DMS53 treated with DMSO at 0.1 percent for 48 hours (cell line): ENCODE measurements around the gene RO60.

Source experiments
- DNase-seq: peaks from one replicate; lab custom pipeline; 2025; ENCODE audit not compliant: unreplicated experiment; lab: John Stamatoyannopoulos, UW

Gene RO60

DNA sequence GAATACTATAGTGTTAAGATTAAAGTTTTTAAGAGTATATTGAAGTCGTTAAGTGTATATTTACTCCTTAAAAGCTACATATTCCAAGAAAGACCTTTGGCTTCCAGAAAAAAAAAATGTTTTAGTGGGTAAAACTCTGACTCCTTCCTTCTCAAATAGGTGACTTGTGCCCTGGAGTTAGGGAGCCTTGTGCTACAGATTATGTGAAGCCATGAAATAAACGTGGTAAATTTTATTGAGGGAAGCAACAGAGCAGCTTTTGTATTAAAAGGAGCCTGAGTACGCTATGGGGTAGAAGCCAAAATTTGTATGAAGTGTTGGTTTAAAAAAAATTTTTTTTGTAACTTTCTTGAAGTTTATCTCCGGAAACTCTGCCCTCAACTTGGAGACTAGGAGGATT lies 994 bp downstream of the RO60 start:
- DNase-seq, result no peak

DNA sequence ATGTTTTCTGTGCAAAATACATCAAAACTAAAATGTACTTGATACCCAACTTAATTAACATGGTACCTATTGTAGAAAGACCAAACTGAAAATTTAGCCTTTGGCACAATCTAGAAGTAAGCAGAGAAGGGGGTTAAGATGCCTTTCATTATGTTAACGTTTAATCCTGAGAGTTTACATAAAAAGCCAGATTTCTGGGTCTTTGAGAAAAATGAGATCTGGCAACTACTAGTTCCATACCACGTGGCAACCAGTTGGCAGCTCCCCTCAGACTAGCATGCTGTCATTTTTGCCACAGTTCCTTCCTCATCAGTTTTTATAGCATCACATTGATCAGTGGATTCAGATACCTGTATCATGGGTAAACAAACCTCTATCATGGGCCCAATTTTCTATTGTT lies 1.5 kb downstream of the RO60 start:
- no peak for DNase-seq

DNA sequence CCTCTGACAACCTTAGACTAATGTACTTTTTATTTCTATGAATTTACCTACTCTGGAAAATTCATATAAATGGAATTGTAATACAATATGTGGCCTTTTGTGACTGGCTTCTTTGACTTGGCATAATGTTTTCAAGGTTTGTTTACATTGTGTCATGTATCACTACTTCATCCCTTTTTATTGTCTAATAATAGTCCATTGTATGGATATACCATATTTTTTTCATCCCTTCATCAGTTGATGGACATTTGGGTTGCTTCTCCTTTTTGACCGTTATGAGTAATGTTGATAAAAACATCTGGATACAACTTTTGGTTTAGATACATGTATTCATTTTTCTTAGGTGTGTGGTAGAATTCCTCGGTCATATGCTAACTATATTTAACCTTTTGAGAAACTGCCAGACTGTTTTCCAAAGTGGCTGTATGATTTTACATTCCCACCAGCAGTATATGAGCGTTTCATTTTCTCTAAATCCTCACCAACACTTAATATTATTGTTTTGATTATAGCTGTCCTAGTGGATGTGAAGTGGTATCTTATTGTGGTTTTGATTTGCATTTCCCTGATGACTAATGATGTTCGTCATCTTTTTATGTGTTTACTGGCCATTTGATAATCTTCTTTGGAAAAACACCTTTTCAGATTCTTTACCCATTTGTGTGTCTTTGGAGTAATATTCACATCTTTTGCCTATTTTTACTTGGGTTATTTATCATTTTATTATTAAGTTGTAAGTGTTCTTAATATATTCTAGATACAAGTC lies 3.5 kb downstream of the RO60 start:
- DNase-seq, result no peak

DNA sequence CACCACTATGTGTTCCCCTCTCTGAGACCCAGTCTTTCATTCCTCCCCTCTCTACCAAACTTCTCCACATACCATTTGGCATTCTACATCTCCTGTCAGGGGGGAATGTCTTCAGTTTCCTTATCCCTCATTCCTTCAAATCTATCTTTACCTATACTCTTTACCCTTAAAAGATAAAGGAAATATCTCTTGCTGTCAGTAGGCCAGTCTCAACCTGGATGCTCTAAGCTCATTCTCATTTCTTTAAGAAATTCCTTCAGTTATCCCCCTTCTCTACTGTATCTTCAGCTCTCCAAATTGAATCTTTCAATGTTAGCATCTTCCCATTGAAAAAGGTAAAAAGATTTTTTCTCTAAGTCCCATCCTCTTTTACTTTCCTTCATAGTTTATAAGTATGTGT lies 6.5 kb downstream of the RO60 start:
- no peak for DNase-seq

DNA sequence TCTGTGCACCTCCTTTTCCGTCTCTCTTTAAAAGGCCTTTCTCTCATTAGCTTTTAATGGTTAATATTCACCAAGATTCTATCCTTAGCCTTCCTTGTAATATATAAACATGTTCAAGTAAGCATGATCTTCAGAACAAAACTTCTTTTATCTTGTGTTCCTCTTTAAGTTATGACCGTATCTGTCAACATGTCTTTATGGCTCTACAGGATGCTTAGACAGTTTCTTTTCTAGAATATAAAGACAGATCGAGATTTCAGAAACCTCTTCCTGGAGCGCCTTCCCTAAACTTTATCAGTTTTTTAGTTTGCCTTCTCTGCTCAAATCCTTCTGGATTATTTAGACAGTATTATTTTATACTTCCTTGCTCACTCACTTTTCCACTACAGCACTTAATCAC lies 7.2 kb downstream of the RO60 start:
- no peak for DNase-seq

DNA sequence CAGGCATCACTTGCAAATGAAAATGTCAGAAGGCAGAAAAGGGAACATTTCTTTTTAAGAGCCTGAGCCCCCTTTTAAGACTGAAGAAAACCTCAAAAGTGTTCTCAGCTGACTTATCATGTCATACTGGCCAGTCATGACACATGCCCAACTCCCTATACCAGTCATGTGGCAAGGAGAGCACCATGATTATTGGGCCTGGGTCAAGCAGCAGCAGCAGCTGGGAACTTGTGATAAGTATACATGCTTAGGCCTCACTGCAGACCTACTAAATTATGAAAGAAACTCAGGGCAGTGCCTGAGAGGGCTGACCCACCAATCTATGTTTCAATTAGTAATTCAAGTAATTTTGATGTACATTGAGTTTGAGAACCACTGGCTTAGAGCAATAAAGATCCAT lies 8.6 kb downstream of the RO60 start:
- no peak for DNase-seq

DNA sequence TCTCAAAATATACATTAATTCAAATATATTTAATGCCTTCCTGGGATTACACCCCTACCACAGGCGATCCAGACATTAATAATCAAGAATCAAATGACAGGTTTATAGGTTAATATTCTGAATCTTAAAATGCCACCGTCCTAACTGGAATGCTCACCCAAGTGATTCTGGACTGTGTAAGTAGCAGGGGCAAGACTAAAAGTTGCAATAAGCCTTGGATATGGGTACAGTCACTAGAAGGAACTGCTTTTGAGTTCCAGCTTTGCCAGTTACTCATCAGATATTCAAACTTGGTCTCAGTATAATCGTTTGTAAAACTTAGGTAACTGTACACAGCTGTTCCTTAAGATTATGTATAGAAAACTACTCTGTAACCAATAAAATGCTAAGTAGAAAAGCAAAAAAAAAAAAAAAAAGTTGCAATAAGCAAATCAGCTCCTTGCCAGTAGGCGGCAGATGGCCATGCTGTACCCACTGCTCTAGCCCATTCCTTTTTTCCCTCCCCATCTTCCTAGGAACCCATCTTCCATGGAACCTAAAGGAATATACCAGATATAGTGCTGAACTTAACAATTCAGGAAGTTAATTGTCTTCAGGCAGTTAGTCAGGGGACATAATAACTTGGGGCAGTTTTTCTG lies 10.5 kb downstream of the RO60 start:
- DNase-seq, result no peak

DNA sequence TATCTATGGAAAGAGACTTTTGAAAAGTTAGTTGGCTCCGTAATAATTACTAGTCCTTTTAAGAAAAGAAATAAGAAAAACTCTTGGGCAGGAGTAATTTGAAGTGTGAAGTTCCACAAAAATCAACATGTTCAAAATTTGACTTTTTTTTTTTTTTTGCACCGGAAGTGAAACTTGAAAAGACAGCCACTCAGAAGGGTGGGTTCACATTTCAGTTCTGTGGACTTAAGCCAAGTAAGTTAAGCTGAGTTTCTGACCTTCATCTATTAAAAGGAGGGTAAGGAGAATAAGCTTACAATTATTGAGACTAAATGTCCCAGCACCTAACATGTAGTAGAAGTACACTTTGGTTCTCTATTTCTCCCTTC lies 11.0 kb downstream of the RO60 start:
- DNase-seq, result no peak

DNA sequence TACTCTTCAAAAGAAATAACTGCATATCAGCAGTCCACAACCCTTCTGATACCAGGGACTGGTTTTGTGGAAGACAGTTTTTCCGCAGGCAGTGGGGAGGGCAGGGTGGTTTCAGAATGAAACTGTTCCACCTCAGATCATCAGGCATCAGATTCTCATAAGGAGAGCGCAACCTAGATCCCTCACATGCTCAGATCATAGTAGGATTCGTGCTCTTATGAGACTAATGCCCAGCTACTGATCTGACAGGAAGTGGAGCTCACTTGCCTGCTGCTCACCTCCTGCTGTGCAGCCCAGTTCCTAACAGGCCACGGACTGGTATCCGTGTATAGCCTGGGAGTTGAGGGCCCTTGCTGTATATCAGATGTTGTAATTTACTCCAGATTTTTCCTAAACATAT lies 11.5 kb downstream of the RO60 start:
- peak; percentile 33 for DNase-seq

DNA sequence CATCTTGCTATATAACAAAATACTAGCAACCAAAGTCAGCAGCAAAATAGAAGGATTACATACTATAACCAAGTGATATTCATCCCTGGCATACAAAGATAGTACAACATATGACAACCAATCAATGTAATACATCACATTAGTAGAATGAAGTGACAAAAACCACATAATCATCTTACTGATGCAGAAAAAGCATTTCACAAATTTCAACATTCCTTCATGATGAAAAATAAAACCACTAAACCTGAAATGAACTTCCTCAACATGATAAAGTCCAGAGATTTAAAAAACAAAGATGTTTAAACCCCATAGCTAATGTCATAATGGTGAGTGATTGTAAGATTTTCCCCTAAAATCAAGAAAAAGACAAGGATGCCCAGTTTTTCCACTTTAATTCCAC lies 18.6 kb downstream of the RO60 start:
- no peak for DNase-seq

DNA sequence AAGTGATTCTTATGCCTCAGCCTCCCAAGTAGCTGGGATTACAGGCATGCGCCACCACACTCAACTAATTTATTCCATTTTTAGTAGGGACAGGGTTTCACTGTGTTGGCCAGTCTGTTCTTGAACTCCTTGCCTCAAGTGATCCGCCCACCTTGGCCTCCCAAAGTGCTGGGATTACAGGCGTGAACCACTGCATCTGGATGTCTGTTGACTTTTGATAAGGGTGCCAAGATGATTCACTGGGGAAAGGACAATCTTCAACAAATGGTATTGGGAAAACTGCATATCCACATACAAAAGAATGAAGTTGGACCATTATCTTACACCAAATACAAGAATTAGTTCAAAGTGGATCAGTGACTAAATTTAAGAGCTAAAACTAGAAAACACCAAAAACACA lies 19.8 kb downstream of the RO60 start:
- no peak for DNase-seq

DNA sequence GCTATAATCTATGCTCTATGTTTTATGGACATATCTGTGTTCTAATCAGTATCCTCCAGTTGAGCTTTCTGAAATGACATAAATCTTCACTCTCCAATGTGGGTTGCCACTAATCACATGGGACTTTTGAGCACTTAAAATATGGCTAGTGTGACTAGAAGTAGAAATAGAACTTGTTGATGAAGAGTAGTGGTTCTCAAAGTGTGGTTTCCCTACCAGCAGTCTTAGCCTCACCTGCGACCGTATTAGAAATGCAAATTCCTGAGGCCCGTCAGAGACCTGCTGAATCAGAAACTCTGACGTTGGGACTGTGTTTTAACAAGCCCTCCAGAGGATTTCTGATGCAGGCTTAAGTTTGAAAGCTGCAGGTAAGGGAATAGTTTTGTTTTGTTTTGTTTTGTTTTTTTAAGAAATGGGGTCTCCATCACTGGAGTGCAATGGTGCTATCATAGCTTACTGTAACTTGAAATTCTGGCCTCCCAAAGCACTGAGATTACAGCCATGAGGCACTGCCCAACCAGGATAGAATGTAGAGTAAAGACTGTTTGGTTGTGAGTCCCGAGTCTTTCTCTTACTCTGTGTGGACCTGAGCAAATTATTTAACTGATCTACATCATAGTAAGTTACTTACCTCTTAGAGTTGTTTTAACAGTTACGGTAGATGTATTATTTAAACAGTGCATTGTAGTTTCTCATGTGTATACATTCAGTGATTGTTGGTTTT lies 24.1 kb downstream of the RO60 start:
- DNase-seq, result no peak

DNA sequence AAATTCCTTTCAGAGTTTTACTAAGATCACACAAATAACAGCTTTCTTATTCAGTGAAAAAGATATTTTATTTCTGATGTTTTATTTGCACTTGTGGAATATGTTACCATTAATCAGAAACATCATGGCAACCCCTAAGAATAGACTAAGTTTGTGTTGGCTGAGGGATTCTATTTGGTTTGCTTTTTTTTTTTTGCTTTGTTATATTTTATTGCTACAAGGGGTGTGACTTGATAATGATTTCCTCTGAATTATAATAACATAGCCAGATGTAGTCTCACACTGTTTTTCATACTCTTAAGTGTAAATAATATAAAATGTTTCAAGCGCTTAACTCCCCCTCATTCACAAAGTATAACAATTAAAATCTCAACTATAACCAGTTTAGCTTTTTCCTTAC lies 25.9 kb downstream of the RO60 start:
- DNase-seq, result no peak

DNA sequence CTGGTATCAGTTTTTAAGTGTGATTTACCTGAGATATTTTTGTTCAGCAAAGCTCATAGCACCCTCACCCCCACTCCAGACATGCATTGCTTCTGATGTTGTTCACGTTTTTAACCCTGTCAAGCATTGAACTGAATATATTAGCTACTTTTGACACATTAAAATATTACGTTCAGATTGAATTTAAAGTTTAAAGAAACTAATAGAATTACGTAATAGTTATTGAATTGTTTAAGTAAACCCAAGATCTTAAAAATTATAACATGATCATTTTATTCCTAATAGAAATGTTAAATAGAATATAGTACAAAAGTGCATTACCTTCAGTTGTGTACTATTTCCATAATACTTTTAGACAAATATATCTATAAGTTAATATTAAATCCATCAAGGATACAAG lies 26.9 kb downstream of the RO60 start:
- no peak for DNase-seq

DNA sequence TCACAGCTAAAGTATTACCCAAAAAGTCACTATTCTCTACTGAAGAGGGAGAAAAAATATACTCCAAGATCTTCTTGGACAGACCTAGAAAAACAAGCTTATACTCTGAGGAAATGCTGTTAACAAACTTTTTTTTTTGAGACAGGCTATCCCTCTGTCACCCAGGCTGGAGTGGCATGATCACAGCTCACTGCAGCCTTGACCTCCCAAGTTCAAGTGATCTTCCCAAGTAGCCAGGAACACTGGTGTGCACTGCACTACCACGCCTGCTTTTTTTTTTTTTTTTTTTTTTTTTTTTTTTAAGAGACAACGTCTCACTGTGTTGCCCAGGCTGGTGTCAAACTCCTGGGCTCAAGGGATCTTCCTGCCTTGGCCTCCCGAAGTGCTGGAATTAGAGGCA lies 28.5 kb downstream of the RO60 start:
- DNase-seq, result no peak

DNA sequence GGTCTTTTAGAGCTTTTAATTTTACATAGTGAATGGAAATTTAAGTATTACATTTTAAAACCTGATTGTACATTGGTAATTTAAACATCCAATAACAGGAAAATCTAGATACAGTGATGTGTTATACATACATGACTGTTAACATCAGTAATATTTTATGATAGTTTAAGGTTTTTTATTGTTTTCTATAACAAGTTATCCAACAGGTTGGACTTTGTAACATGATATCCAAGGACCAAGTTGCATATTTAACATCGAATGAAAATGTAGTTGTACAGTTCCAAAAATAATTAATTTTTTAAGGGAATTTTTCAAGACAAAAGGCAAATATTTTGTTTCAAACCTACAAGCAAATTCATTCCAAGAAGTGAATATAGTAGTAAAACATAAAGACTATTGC lies 31.5 kb downstream of the RO60 start:
- no peak for DNase-seq

DNA sequence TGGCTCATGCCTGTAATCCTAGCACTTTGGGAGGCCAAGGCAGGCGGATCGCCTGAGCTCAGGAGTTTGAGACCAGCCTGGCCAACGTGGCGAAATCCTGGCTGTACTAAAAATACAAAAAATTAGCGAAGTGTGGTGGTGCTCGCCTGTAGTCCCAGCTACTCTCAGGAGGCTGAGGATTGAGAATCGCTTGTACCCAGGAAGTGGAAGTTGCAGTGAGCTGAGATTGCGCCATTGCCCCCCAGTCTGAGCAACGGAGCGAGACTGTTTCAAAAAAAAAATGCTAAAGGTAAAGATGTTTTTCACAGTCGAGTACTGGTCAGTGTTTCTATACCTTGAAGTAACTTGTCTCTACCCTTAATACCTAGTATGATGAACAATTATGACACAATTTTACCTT lies 34.7 kb downstream of the RO60 start:
- DNase-seq, result no peak

DNA sequence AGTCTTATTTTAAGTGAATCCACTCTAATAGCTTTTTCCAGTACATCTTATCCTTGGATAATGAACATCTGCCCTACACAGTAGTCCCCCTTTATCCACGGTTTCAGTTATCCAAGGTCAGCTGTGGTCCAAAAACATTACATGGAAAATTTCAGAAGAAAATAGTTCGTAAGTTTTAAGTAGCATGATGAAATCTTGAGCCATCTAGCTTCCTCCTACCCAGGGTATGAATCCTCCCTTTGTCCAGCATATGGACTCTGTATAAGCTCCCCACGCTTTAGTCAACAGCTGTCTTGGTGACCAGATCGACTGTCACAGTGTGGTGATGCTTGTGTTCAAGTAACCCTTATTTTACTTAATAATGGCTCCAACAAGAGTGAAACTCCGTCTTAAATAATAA lies 43.2 kb downstream of the RO60 start:
- DNase-seq, result no peak

DNA sequence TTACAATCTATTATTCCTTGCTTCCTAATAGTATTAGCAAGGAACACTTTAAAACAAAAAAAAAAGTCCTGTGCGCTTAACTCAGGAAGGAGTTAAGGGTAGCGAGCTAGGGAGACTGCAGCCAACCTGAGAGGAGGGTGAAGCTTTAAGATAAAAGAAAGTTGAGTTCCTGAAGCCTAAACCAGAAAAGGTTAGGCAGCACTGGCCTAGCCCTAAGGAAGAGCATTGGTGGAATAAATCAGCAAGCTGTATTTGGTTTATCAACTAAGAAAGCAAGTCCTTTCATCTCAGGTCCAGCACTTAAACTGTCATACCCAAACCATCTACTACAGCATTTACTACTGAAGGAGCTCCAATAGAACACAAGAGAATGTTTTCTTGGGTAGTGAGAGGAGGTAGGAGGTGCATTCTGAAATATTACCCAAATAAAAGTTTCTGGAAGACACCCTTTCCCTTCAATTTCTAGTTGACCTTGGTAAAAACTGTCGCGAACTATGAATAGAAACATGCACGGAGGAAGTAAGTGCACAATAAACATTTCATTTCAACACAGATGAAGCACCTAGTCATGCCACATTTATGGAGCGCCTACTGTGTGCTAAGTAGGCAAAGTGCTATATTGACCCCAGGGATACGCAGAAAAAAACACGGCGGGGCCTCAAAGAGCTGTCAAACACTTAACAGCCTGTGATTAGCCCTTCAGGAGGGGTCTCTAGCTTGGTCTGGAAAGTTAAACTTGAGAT lies 44.5 kb downstream of the RO60 start:
- no peak for DNase-seq

DNA sequence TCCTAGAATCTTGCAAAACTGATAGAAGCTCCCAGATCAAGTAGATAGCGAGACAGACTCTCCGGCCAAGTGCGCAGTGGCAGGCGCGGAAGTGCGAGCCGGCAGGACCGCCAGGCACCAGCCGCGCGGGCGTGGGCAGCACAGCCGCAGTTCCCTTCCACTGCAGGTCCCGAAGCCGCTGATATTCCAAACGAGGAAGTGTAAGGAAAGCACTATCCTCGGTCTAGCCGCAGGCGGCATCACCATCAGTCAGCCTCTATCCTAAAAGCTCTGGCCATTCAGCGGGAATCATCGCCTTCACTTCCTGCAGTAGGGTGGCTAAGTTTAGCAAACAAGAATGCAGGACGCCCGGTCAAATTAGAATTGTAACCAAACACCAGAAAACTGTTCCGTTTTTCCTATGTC lies 45.1 kb downstream of the RO60 start:
- peak; percentile 71 for DNase-seq

DNA sequence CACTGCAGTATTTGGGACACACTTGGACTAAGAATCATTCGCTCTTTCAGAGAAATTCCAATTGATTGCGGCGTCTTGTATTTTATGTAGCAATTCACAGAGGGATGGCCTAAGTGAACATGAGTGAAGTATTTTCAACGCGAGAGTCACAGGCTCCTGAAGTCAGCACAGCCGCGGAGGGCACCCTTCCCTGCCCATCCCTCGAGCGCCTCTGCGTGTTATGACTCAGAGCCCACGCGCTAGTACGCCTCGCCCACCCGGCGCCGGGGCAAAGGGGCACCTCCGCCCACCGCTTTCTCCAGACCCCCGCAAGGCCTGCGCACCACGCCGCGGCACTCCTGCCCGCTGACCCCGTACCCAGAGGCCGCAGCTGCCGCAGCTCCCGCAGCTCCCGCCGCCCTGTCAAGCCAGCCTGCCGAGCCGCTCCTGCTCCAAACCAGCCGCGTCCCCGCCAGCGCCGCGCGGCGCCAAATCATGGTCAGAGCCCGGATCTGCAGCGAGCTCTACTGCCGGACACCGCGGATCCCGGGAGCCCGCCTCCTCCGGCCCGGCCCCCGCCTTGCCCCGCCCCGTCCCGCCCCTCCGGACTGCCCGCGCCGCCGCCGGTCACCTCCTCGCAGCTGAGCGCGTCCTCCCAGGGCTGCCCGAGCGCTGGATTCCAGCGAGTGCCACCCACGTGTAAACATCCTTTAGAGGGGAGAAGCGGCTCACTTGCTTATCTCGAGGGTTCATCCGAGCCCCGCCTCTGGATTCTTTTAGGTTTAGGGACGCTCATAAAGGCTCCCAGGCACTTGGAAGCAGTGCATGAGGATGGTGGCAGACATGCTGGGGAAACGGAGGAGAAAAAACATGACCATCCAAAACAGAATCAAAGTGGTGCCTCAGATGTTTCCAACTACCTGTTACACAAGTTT lies 45.8 kb downstream of the RO60 start, which contains the start of gene GLRX2:
Gene GLRX2 (minus strand): TSS at position 508 of the 914 bp plus-strand sequence. CDS start 32 bp downstream, at position 476.
- peak; percentile 75 for DNase-seq
